Fibroblast of skin of back (primary cell): ENCODE measurements around the gene SLC38A3. TPM values are rescaled to one million over a fixed set of nuclear protein-coding genes. Genes with fewer than 3 reads are reported as not detected.
A peak's percentile ranks its signal among the peaks of the same experiment; 100 is the strongest.

ENCODE experiments used
- DNase-seq: peaks from one replicate; pipeline ENCODE4 v3.0.0-alpha.2; 2013
- polyA plus RNA-seq, 2 experiments: library from polyadenylated mRNA; unstranded; fragments of 120-200 nt; gene quantifications; one replicate each; pipeline ENCODE4 v1.2.1, GENCODE V29; 2013; ENCODE audit not compliant: insufficient read length in 2 of 2

Gene SLC38A3
- polyA plus RNA-seq (2013, experiment 1 of 2; ENCODE audit: insufficient read length), result 0.25 TPM
- polyA plus RNA-seq (2013, experiment 2 of 2; ENCODE audit: insufficient read length), result 0.11 TPM

DNA sequence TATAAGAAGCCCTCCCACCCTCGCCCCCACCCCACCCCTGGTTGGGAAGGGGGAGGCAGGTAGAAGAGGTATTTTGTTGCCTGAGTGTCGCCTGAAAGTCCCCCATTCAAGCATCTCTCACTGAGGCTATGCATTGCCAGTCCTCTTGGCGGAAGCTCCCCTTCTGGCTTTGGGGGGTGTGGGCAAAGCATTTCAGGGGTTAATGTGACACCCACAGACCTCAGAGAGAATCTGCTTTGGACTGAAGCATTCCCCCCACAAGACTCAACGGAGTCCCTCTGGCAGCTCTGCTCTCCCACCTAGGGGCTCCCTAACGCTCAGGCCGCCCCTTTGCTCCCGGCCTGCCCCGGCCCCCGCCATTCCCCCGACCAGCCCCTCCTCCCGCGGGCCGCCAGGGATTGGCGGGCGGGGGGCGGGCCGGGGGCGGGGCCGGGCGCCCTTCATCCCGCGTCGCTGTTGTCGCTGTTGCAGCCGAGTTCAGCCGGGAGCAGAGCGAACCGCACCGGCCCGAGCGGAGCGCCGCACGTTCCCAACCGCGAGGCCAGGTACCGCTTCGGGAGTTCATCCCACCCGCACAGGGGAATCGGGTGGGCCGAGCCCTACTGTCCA lies at the start of gene SLC38A3:
Gene SLC38A3, plus strand, starts transcription at position 468 of the 609 bp plus-strand sequence. CDS start 8,929 bp downstream, outside the sequence.
- no peak for DNase-seq

GRCh38 chr3:50155491-50155878 lies 49.6 kb upstream of the SLC38A3 start:
- DNase-seq, result no peak

- no peak for DNase-seq
Measured at GRCh38 chr3:50155891-50156290, 49.2 kb upstream of the SLC38A3 start.

GRCh38 chr3:50156549-50157493 lies 48.2 kb upstream of the SLC38A3 start:
- DNase-seq, result peak; percentile 43

GRCh38 chr3:50157827-50158529 lies 47.1 kb upstream of the SLC38A3 start:
- peak; percentile 46 for DNase-seq

- no peak for DNase-seq
Measured at GRCh38 chr3:50158530-50159146, 46.4 kb upstream of the SLC38A3 start.

- no peak for DNase-seq
Measured at GRCh38 chr3:50160561-50160983, 44.5 kb upstream of the SLC38A3 start.

- no peak for DNase-seq
Measured at GRCh38 chr3:50161320-50161719, 43.8 kb upstream of the SLC38A3 start.

DNA sequence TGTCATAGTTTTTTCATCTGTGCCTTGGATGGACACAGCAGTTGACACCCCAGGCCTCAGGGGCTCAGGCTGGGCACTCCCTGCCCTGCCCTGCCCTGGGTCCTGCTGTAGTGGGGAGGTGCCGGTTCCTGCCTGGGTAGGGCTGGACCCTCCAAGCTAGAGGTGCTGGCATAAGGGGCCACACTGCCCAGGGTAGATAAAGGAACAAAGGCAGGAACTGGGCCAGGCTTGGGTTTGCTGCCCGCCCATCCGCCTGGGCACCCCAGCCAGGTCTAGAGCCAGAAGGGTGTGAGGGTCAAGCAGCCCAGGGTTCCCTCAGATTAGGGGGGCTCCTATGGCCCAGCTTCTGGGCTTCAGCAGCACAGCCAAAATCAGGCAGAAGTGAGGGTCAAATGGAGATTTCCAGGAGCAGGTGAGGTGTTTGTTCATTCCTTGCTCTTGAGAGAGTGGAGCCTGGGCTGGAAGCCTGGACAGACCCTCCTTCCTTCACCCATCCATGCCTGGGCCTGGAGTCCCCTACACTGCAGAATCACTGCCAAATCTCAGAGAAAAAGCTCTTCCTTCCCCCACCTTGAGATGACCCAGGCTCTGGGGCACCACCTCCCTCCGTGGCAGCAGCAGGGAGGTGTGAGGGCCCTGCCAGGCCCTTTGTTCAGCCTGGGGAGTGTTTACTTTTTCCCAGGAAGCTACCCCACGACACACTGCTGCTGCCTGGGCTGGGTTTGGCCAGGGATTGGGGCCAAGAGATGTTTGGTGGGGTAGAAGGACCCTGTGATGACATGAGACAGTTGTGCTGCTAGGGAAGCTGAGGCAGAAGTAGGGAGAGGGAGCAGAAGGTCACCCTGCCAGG lies 42.8 kb upstream of the SLC38A3 start:
- DNase-seq, result no peak

- peak; percentile 94 for DNase-seq
Measured at GRCh38 chr3:50163572-50164455, 41.3 kb upstream of the SLC38A3 start.

GRCh38 chr3:50164481-50164880 lies 40.6 kb upstream of the SLC38A3 start:
- DNase-seq, result no peak

DNA sequence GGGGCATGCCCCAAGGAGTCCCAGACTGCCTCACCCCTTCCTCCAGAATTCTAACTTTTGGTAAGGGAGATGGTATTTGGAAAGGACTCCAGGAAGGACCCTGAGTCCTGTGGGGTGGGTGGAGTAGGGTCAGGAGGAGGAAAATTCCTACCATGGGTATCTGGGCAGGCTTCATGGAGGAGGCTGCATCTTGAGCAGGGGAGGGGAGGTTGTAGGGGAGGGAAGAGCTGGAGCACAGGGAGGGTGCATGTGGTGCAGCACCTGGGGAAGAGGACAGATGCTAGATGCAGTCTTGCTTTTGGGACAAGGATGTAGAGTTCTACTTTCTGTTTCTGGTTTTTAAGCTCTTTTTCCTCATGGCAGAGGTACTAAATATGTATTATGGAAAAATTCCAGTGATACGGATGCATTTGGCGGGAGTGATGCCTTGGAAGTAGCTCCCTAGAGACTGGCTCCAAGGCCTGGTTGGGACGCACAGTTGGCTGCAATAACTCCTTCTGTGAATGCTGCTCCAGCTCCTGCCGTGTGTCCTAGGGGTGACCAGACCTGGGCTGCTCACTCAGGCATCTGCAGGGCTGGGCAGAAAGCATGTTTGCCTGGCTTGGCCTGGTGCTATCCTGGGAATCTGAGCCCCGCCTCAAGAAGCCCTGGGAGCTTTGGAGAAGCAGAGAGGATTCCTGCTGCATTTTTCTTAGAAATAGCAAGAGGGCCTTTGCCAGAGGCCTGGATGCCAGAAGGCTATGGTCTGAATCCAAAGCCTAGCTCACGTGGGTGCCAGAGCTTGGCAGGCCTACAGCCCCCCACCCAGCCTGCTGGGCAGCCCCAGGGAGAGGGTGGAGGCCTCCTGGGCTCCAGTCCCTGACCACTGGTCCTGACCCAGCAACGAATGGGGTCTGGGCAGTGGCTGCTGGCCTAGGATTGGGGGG lies 39.8 kb upstream of the SLC38A3 start:
- DNase-seq, result peak; percentile 83

GRCh38 chr3:50165910-50166538 lies 39.0 kb upstream of the SLC38A3 start:
- no peak for DNase-seq

DNA sequence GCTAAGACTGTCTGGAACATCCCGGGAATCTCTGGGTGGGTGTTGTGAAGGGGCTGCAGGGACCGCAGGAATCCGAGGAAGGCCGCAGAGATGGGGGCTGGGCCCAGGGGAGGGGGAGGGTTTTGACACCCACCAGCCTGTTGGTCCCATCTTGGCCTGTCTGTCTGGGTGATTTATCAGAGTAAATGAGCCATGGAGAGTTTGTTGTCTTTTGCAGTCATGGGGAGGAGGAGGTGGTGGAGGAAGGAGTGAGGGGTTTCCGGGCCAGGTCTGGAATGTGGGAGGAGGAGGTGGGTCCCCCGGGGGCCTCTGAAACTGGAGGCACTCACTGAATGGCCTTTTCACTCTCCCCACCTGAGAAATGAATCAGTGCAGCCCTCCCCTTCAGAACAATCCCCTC lies 38.5 kb upstream of the SLC38A3 start:
- DNase-seq, result no peak

DNA sequence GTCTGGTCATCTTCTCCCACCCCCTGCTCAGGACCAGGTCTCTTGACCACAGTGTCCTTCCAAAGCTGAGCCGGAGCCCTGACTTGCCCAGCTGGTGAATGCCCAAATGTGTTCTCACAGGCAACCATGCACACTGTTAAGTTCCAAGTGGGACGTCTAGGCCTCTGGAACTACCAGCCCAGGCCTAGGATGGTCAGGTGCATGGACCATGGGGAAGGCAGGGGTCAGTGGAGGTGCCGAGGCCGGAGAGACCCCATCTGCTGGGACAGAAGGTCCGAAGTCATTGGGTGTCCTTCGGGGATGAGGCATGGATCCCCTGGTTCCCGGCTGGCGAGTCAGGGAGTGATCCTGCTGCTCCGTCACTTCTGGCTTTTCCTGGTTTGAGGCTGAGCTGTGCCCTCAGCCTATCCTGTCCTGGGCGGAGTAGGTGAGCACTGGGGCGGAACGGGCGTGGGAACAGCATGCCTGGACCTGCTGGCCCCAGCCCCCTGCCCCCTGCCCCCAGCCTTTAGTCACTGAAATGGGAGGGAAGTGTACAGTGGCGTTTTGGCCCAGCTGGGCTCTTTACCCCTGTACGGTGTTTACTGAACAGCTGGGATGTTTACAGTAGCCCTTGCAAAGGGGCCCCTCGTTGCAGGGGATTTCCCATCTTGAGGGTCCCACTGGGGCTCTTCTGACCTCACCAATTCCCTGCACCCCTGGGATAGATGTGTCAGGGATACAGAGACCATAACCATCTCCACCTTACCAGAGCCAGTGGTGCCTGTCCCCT lies 37.8 kb upstream of the SLC38A3 start:
- peak; percentile 30 for DNase-seq

DNA sequence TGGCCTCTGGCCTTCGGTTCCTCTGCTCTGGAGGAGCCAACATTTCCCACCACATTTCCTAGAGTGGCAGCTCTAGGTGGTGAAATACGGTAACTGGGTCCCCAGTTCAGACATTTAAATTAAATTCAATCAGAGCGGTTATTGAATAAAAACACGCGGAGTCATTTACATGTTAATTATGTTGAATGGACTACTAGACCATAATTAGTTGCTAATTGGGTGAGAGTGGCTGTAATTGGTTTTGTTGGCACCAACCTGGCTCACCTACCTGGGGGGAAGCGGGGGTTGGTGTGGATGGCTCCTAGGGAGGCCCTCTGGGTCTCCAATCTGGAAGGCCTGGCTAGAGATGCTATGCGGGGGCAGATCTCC lies 37.2 kb upstream of the SLC38A3 start:
- DNase-seq, result no peak

DNA sequence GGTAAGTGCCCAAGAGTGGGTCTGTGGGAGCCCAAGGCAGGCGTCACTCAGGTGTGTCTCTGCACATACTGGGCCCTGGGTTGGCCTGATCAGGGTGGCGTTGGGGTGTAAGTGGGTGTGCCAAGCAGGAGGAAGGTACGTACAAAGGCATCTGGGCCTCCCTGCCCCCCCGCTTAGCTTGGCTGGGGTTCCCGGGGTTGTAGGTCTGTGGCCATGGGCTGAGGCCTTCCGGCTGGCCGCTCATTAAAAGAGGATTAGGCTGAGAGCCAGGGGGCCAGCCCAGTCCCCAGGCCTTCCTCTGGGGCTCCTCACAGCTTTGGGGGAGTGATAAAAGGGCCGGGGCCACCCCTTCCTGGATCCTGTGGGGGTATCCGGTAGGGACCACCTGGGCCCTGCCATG lies 36.7 kb upstream of the SLC38A3 start:
- DNase-seq, result no peak

DNA sequence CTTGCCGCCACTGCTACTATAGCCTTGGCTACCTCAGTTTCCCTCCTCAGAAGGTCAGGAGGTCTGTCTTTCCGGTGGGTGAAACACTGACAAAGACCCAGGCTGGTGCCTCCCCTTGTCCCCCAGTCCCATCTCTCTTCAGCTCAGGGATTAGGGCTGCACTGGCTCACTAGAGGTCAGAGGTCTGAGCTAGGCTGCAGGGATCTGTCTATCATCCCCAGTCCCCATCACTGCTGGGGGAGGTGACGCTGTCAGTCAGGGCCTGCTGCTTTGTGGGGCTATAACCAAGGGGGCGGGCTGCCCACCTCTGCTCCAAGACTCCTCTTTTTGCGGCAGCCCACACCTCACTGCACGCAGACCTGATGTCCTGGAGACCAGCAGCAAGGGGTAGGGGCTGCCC lies 36.3 kb upstream of the SLC38A3 start:
- no peak for DNase-seq
